GM12874 (cell line): ENCODE results near the gene LY6G5C.

Experiments
- CTCF ChIP-seq: IDR thresholded peaks from 2 replicates; pipeline ENCODE4 v1.5.1; 2011; ENCODE audit warnings: low read depth, mild to moderate bottlenecking, control low read depth, low read length, moderate library complexity; ENCODE audit not compliant: insufficient read depth

Gene LY6G5C

GRCh38 chr6:31665501-31666336, 15.1 kb downstream of the LY6G5C start, which contains the start of gene CSNK2B:
CSNK2B (plus strand) TSS chr6:31666080; CDS start chr6:31666832, 752 bp downstream.
- TF ChIP-seq CTCF = no peak

- TF ChIP-seq CTCF = no peak
Observed at GRCh38 chr6:31664790-31665500, 15.9 kb downstream of the LY6G5C start, which contains the start of gene GPANK1. GPANK1 (minus strand) TSS chr6:31664997; CDS start chr6:31664478, 519 bp downstream.

GRCh38 chr6:31663961-31664789, 16.7 kb downstream of the LY6G5C start:
- TF ChIP-seq CTCF = no peak

GRCh38 chr6:31663126-31663960, 17.5 kb downstream of the LY6G5C start:
- TF ChIP-seq CTCF = no peak

- no peak for TF ChIP-seq CTCF
Observed at GRCh38 chr6:31662124-31662723, 18.6 kb downstream of the LY6G5C start.

GRCh38 chr6:31661262-31662123, 19.4 kb downstream of the LY6G5C start:
- TF ChIP-seq CTCF = 0 out of 2 replicates have a peak, but pooled peaks have one; percentile 6
